ENCODE measurements around the gene RBMXL3.

Gene RBMXL3

DNA sequence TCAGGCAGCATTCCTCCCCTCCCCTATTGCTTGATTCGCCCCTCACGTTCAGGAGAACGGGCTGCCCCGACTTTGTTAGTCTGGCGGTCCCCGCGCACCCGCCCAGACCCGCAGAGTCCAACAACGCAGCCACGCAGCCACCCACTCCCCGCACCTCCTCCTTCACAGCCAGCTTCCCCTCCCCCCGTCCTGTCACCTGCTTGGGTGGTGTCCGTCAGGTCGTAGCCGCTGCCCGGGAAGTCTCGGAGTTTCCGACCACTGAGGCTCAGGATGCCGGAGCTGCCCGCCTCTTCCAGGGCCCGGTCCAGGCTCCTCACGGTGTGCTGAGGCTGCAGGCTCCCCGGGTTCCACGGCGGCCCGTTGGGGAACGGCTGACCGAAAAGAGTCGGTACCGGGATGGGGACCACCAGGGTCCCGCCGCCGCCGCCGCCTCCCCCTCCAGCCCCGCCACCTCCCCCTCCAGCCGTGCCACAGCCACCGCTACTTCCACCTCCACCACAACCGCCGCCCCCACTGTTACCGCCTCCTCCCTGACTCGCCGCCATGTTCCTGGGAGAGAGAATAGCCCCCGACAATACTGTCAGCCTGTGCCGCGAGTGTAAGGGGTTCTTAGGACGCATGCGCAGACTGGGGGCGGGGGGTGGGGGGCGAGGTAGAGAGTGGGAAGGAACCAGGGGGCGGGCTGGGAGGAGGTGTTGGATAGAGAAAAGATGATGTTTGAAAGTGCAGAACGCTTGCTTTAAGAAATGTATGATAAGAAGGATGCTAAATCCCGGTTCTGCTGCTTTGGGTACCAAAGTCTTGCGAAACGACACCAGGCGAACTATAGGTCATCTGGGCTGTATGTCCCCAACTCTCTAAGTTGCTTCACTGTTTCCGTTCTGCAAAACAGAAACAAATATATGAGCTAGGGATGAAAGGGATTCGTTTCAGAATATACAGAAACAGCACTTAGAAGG lies 44.6 kb downstream of the RBMXL3 start, which contains the start of gene LRCH2:
TSS of gene LRCH2 (minus strand) at position 600 of the 959 bp plus-strand sequence. CDS start at position 545, 55 bp downstream.
- DNase-seq (ENCODE audit: low read depth in 2 of 2, low spot score in 1 of 2): no peak

DNA sequence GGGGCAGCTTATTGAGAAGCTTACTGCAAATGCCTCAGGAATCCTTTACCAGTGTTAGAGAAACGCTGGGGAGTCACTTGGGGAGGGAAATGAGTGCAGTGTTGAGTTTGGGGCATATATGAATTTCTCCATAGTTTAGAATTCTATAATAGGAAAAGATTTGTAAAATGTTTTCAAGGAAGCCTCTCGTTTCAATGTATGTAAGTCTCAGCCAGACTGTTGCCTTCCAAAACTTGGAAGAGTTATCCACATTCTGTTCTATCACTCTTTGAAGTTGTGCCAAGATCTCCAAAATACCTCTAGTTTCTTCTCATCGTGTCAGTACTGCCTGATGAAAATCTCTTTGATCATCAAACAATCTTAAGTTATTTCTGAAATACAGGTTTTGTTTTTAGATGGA lies 45.3 kb downstream of the RBMXL3 start:
- DNase-seq (ENCODE audit: low read depth in 2 of 2, low spot score in 1 of 2): no peak

DNA sequence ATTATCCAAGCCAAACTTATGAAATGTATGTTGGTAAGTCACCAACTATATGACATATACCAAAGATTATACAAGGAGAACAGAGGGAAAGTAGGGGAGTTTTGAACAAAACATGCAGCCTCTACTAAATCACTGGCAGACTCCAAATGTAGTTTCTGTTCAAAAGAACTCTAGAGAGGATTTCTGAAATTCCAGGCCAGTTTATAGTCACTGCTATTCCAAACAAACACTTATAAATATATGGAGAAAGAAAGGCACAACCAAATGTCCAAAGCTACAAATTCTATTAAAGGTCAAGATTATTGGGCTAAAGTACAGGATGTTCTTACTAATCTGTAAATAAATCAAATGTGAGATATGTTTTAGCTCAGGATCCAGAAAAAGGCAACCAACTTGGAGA lies 47.4 kb downstream of the RBMXL3 start:
- no peak for DNase-seq (ENCODE audit: low read depth in 2 of 2, low spot score in 1 of 2)

DNA sequence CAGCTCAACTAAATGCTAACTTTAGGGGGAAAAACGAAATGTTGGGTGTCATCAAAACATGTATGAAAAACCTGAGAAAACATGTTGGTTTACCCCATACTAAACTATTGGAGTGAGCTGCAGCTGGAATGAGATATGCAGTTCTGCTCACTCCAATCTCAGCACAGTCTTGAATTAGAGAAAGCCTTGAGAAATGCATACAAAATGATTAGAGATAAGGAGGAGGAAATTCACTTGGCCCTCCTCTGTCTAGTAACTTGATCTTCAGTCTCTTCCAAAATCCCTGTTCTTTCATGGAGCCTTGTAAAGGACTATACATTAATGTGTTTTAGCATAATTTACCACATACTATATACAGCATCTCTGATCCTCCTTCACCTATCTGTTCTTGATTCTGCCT lies 47.8 kb downstream of the RBMXL3 start:
- DNase-seq (ENCODE audit: low read depth in 2 of 2, low spot score in 1 of 2): no peak

Data from stimulated activated CD8-positive, alpha-beta memory T cell treated with anti-CD3 and anti-CD28 coated beads, Interleukin-4, amount 100 ng/mL, for 4 hours (primary cell).